HCT116 (cell line): ENCODE measurements around the gene CLTRN. TPM values are rescaled to one million over a fixed set of nuclear protein-coding genes. Genes with fewer than 3 reads are reported as not detected.

Source experiments
- ATAC-seq: fragments of 200-7000 bp; cut with Tn5 transposase; 2 replicates; pipeline ENCODE4 v1.9.1; 2020; ENCODE audit warnings: mild to moderate bottlenecking, moderate library complexity
- BruUV-seq: library from RNA; stranded (reverse); fragments of 400-500 nt; replicated peaks from 2 replicates; lab custom pipeline; 2021; lab: Mats Ljungman, UMichigan
- CTCF ChIA-PET: fragments of 300-600 bp; sonication (Branson Sonifier 250); formaldehyde crosslinking; loops from one replicate; lab custom pipeline; 2021; ENCODE audit warnings: antibody characterized with exemption; lab: Charles Lee
- POLR2A ChIA-PET: fragments of 300-600, 350-600 bp; sonication (Branson Sonifier 250); formaldehyde crosslinking; loops from one replicate; lab custom pipeline; 2021; ENCODE audit warnings: antibody characterized with exemption; lab: Charles Lee
- RAD21 ChIA-PET, 2 experiments: fragments of 300-600 bp; sonication (Branson Sonifier 250); formaldehyde crosslinking; loops; one replicate each; lab custom pipeline; 2023; ENCODE audit warnings: low total read pairs in 2 of 2; ENCODE audit not compliant: uncharacterized antibody in 2 of 2, unreplicated experiment in 2 of 2, low non-redundant PET in 1 of 2; lab: Charles Lee
- DNase-seq: peaks from one replicate; pipeline ENCODE4 v3.0.0-alpha.2; 2010; ENCODE audit warnings: low read depth, low spot score
- H2AFZ ChIP-seq: fragments of 200-600 bp; shearing (Covaris generic), sonication (generic); 2 replicates; pipeline ENCODE4 v1.6.1; 2017; ENCODE audit warnings: low read depth, mixed run types, mixed read lengths, antibody characterized with exemption, low read length; ENCODE audit not compliant: poor library complexity, severe bottlenecking
- H3K27ac ChIP-seq: 2 replicates; pipeline ENCODE4 v1.5.1; 2012; ENCODE audit warnings: low read depth, low read length
- H3K27me3 ChIP-seq: fragments of 200-600 bp; sonication (generic); 2 replicates; pipeline ENCODE4 v1.6.1; 2016; ENCODE audit warnings: mixed run types, low read length, mixed read lengths; ENCODE audit not compliant: insufficient read depth
- H3K36me3 ChIP-seq, 2 experiments: fragments of 200-500 bp in 1 of 2; fragments of 200-600 bp in 1 of 2; sonication (Bioruptor generic) in 1 of 2; sonication (generic) in 1 of 2; 2 replicates each; pipeline versions ENCODE4 v1.5.1 to v1.6.1; 2014 to 2016; ENCODE audit warnings: low read length in 2 of 2, inconsistent platforms in 1 of 2, mixed read lengths in 1 of 2, mixed run types in 1 of 2; ENCODE audit not compliant: insufficient read depth in 2 of 2, control insufficient read depth in 1 of 2
- H3K4me1 ChIP-seq, 2 experiments: fragments of 200-600 bp in 1 of 2; sonication (generic) in 1 of 2; 2 replicates each; pipeline versions ENCODE4 v1.5.1 to v1.6.1; 2012 to 2017; ENCODE audit warnings: low read length in 2 of 2, inconsistent platforms in 1 of 2, mild to moderate bottlenecking in 1 of 2, mixed read lengths in 1 of 2, mixed run types in 1 of 2, moderate library complexity in 1 of 2; ENCODE audit not compliant: insufficient read depth in 2 of 2, control insufficient read depth in 1 of 2
- H3K4me2 ChIP-seq: fragments of 200-600 bp; sonication (generic); 2 replicates; pipeline ENCODE4 v1.6.1; 2017; ENCODE audit warnings: mixed run types, low read length, mixed read lengths
- H3K4me3 ChIP-seq, 2 experiments: fragments of 200-600 bp in 1 of 2; sonication (generic) in 1 of 2; replicated peaks in 1 of 2; 2 replicates each; pipeline ENCODE4 v1.5.1; 2011 to 2016; ENCODE audit warnings: low read length in 2 of 2, control low read depth in 1 of 2, low read depth in 1 of 2, mild to moderate bottlenecking in 1 of 2, mixed read lengths in 1 of 2, mixed run types in 1 of 2
- H3K79me2 ChIP-seq: fragments of 200-600 bp; sonication (generic); 2 replicates; pipeline ENCODE4 v1.6.1; 2017; ENCODE audit warnings: mild to moderate bottlenecking, mixed run types, low read length, moderate library complexity, mixed read lengths; ENCODE audit not compliant: insufficient read depth
- H3K9ac ChIP-seq: fragments of 200-600 bp; sonication (generic); 2 replicates; pipeline ENCODE4 v1.6.1; 2016; ENCODE audit warnings: low read length, mixed read lengths
- H3K9me2 ChIP-seq: fragments of 200-600 bp; sonication (generic), shearing (Covaris generic); 2 replicates; pipeline ENCODE4 v1.6.1; 2017; ENCODE audit warnings: mixed run types, mild to moderate bottlenecking, moderate library complexity; ENCODE audit not compliant: insufficient read depth
- H3K9me3 ChIP-seq, 2 experiments: fragments of 200-500 bp in 1 of 2; fragments of 200-600 bp in 1 of 2; sonication (Bioruptor generic) in 1 of 2; sonication (generic) in 1 of 2; 2 replicates each; pipeline ENCODE4 v1.6.1; 2014 to 2017; ENCODE audit warnings: low read length in 2 of 2, mixed read lengths in 2 of 2, inconsistent platforms in 1 of 2, low read depth in 1 of 2, mild to moderate bottlenecking in 1 of 2, mixed run types in 1 of 2, moderate library complexity in 1 of 2; ENCODE audit not compliant: control insufficient read depth in 1 of 2, insufficient read depth in 1 of 2
- H4K20me1 ChIP-seq: fragments of 200-600 bp; sonication (generic), shearing (Covaris generic); 2 replicates; pipeline ENCODE4 v1.6.1; 2017; ENCODE audit warnings: mixed run types, mild to moderate bottlenecking, moderate library complexity; ENCODE audit not compliant: insufficient read depth
- CBX3 ChIP-seq: IDR thresholded peaks from 2 replicates; pipeline ENCODE4 v1.6.1; 2012; ENCODE audit warnings: low read depth
- CEBPB ChIP-seq: IDR thresholded peaks from 2 replicates; pipeline ENCODE4 v1.6.1; 2012; ENCODE audit warnings: low read depth
- EZH2phosphoT487 ChIP-seq: fragments of 200-600 bp; IDR thresholded peaks from 2 replicates; pipeline ENCODE4 v1.6.1; 2018; ENCODE audit warnings: antibody characterized with exemption, borderline replicate concordance
- FOSL1 ChIP-seq: IDR thresholded peaks from 2 replicates; pipeline ENCODE4 v1.6.1; 2012; ENCODE audit warnings: low read depth
- JUND ChIP-seq: IDR thresholded peaks from 2 replicates; pipeline ENCODE4 v1.6.1; 2012
- POLR2A ChIP-seq: IDR thresholded peaks from 2 replicates; pipeline ENCODE4 v1.7.0; 2011; ENCODE audit warnings: borderline replicate concordance; ENCODE audit not compliant: insufficient read depth, insufficient read length; ENCODE audit errors: extremely low read depth
- RAD21 ChIP-seq: IDR thresholded peaks from 2 replicates; pipeline ENCODE4 v1.6.1; 2012; ENCODE audit warnings: low read depth, mild to moderate bottlenecking
- REST ChIP-seq: IDR thresholded peaks from 2 replicates; pipeline ENCODE4 v1.6.1; 2012; ENCODE audit warnings: low read depth
- SP1 ChIP-seq: IDR thresholded peaks from 2 replicates; pipeline ENCODE4 v1.6.1; 2012; ENCODE audit warnings: low read depth
- SRF ChIP-seq: IDR thresholded peaks from 2 replicates; pipeline ENCODE4 v1.6.1; 2012; ENCODE audit warnings: low read depth
- TCF7L2 ChIP-seq: IDR thresholded peaks from 2 replicates; pipeline ENCODE4 v1.7.0; 2011; ENCODE audit warnings: borderline replicate concordance, inconsistent platforms; ENCODE audit not compliant: insufficient read depth, insufficient read length; ENCODE audit errors: extremely low read depth
- YY1 ChIP-seq: IDR thresholded peaks from 2 replicates; pipeline ENCODE4 v1.6.1; 2011; ENCODE audit warnings: low read length, low read depth, moderate library complexity, mild to moderate bottlenecking; ENCODE audit not compliant: insufficient replicate concordance; ENCODE audit errors: extremely low read depth
- ZBTB33 ChIP-seq: IDR thresholded peaks from 2 replicates; pipeline ENCODE4 v1.6.1; 2011; ENCODE audit warnings: mild to moderate bottlenecking, low read length, moderate library complexity; ENCODE audit not compliant: insufficient replicate concordance; ENCODE audit errors: extremely low read depth
- ZFX ChIP-seq: fragments of 450-650 bp; IDR thresholded peaks from 2 replicates; pipeline ENCODE4 v1.6.1; 2017
- ZNF274 ChIP-seq: fragments of 200-500 bp; sonication (Bioruptor generic); IDR thresholded peaks from 2 replicates; pipeline ENCODE4 v1.6.1; 2014; ENCODE audit warnings: mild to moderate bottlenecking, low read depth, low read length, inconsistent platforms
- intact Hi-C: fragments of 100-400 bp; cut with micrococcal nuclease; formaldehyde crosslinking; loops from 2 replicates; pipeline ENCODE4 v1.10.0; 2022
- total RNA-seq: library from RNA; stranded (reverse); gene quantifications from one replicate; pipeline ENCODE4 v1.2.1, GENCODE V29; 2021; ENCODE audit not compliant: unreplicated experiment
- TF ChIP-seq, protein P1 (sequence below): IDR thresholded peaks from 2 replicates; pipeline ENCODE4 v1.6.1; 2012
- TF ChIP-seq, protein P2 (sequence below): IDR thresholded peaks from 2 replicates; pipeline ENCODE4 v1.6.1; 2012

CLTRN gene
- total RNA-seq, 1 experiment from 2014 or later = 0.25 TPM

DNA sequence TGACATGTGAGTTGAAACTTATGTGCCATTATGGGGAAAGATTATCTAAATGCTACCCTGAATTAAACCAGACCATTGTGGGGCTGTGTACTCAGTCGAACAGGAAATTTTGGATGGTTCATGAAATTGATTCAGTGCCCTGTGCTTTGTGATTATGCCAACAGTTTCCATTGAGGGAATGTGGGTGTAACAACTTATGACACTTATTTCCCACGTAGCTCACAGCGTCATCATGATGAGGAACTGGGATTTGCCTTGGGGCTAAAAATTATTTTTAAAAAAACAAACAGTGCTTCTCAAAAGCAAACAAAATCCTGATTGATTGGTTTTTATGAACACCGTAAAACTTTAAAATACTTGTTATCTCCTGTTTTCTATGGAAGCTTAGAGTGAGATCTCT, 8.3 kb upstream of the CLTRN start:
- H3K9me3 ChIP-seq = no peaks in the 10 kb centered on the region
- no peaks in the 10 kb centered on the region for H3K36me3 ChIP-seq
- no peaks in the 10 kb centered on the region for H3K9me2 ChIP-seq
- POLR2A ChIA-PET = no interaction called here
- H3K27me3 ChIP-seq = no peaks in the 10 kb centered on the region
- no peak overlapping the region for H3K4me3 ChIP-seq
- RAD21 ChIA-PET = no interaction called here
- intact Hi-C loops = loop anchor here (5.0 kb wide), 1 partner anchor 181 kb away; the partner anchor contains the start of gene PIR
- ATAC-seq (no peak), DNase-seq (no peak)
- peaks cover 22% of the 10 kb centered on the region for H3K79me2 ChIP-seq
- no peak overlapping the region for H2AFZ ChIP-seq
- TF ChIP-seq JUND (no peak), SP1 (no peak), REST (no peak)
- H3K27ac ChIP-seq = no peak overlapping the region
- CTCF ChIA-PET = no interaction called here
- H3K9ac ChIP-seq = no peak overlapping the region
- H3K4me2 ChIP-seq = no peak overlapping the region
- peaks cover 6 to 14% of the 10 kb centered on the region in 2 experiments for H3K4me1 ChIP-seq
- no TSS peak for BruUV-seq
- no peaks in the 10 kb centered on the region for H4K20me1 ChIP-seq

- H3K9ac ChIP-seq = no peak overlapping the region
- H3K36me3 ChIP-seq = no peaks in the 10 kb centered on the region
- no peaks in the 10 kb centered on the region for H4K20me1 ChIP-seq
- ATAC-seq (no peak), DNase-seq (no peak)
- H2AFZ ChIP-seq = no peak overlapping the region
- POLR2A ChIA-PET = no interaction called here
- no TSS peak for BruUV-seq
- RAD21 ChIA-PET = no interaction called here
- intact Hi-C loops = no loop called here
- H3K27ac ChIP-seq = no peak overlapping the region
- no peak overlapping the region for H3K4me3 ChIP-seq
- H3K4me1 ChIP-seq = 0 out of 4 replicates have a peak, but pooled peaks cover 0 to 6% of the 10 kb centered on the region in 2 experiments
- H3K9me3 ChIP-seq = no peaks in the 10 kb centered on the region
- H3K79me2 ChIP-seq = no peaks in the 10 kb centered on the region
- no peaks in the 10 kb centered on the region for H3K27me3 ChIP-seq
- H3K9me2 ChIP-seq = no peaks in the 10 kb centered on the region
- no peak overlapping the region for H3K4me2 ChIP-seq
- CTCF ChIA-PET = no interaction called here
- no peak for TF ChIP-seq RAD21
- TF ChIP-seq CEBPB = no peak
- TF ChIP-seq ZNF274 = no peak
- no peak for TF ChIP-seq TCF7L2
- TF ChIP-seq EZH2phosphoT487 = no peak
- TF ChIP-seq ZBTB33 = no peak
- TF ChIP-seq CBX3 = no peak
- TF ChIP-seq, protein P1, sequence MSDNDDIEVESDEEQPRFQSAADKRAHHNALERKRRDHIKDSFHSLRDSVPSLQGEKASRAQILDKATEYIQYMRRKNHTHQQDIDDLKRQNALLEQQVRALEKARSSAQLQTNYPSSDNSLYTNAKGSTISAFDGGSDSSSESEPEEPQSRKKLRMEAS = no peak
- no peak for TF ChIP-seq ZFX
- no peak for TF ChIP-seq FOSL1
- no peak for TF ChIP-seq SRF
- TF ChIP-seq, protein P2, sequence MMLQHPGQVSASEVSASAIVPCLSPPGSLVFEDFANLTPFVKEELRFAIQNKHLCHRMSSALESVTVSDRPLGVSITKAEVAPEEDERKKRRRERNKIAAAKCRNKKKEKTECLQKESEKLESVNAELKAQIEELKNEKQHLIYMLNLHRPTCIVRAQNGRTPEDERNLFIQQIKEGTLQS = no peak
- no peak for TF ChIP-seq JUND
- TF ChIP-seq POLR2A = no peak
- no peak for TF ChIP-seq YY1
These were observed 1.2 kb downstream of the CLTRN start for GRCh38 chrX:15663439-15663838.
